A172 (cell line): ENCODE data around the gene GALNT9. TPM values are rescaled to one million over a fixed set of nuclear protein-coding genes. Genes with fewer than 3 reads are reported as not detected.

Source experiments
- DNase-seq: peaks from one replicate; pipeline ENCODE4 v3.0.0-alpha.2; 2015; ENCODE audit warnings: low spot score
- total RNA-seq: library from RNA; depleted of rRNA; stranded (reverse); fragments of >200 nt; shearing (Covaris generic); gene quantifications from 2 replicates; pipeline ENCODE4 v1.2.3, GENCODE V29; 2014

GALNT9 gene
- total RNA-seq, 1 experiment from 2014 or later = 11.5 TPM

GRCh38 chr12:132344181-132344580 lies 14.8 kb upstream of the GALNT9 start:
- DNase-seq = no peak

GRCh38 chr12:132343294-132344004 lies 14.1 kb upstream of the GALNT9 start:
- peak; percentile 12 for DNase-seq

- peak; percentile 10 for DNase-seq
Measured at GRCh38 chr12:132342251-132343227, 13.2 kb upstream of the GALNT9 start.

DNA sequence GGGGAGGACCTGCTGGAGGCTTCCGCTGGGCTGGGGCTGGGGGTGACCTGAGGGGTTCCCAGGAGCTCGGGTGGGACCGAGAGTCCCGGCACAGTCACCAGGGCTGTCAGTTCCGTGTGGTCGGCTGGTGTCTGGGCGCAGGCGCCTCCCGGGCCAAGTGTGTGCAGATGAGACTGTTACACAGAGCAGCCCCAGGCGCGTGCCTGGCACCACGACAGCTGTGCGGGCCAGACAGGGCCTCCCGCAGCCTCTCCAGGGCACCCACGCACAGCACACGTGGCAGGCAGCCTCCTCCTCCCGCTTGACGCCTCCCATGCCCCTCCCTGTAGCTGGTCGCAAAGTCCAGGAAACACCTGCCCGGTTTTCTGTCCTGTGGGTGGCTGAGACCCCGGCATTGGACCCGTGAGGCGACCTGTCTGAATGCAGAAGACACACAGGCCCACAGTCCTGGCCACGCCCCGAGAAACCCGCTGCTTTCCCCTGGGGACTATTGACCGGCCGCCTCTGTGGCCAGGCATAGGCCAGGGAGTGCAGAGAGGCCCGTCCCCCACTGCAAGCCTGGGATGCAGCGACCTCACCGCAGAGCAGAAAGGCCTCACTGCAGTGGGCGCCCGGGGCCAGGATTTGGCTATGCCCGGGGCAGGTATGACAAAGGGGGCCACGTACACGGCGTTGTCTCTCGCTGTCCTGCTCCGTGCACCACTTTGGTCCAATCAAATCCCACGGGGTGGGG lies 12.1 kb upstream of the GALNT9 start:
- no peak for DNase-seq

- DNase-seq = no peak
Measured at GRCh38 chr12:132340266-132341035, 11.1 kb upstream of the GALNT9 start.

DNA sequence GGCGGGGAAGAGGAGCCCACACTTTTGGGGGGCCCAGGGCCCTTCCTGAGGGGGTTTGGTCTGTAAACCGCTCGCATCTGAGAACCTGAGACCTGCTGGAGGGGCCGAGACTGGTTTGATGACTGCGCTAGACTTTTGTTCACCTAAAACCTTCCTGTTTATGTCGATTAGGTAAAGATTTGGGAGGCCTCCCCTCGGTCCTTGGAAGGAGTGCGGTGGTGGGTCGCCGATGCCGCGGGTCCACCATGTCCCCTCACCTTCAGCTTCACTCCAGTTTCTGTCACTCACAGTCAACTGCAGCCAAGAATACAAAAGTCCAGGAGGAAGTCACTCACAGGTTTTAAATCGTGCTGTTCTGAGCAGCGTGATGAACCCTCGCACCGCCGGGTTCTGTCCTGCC lies 10.5 kb upstream of the GALNT9 start:
- no peak for DNase-seq

DNA sequence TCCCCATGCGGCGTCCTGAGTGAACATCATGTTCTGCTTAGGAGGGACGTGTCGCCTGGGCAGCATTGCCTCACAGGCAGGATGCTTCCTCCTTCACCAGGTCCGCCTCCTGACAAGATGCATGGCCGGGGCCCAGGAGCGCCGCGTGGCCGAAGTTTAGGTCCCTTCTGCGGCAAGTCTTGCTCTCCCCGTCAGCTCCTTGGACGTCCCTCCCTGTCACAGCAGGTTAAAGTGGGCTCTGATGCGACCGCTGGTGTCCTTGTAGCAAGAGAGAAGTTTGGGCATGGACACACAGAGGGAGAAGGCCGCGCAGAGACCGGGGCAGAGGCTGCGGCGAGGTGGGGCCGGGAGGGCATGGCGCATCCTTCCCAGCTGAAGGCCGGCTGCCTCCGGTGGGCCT lies 9.4 kb upstream of the GALNT9 start:
- no peak for DNase-seq

DNA sequence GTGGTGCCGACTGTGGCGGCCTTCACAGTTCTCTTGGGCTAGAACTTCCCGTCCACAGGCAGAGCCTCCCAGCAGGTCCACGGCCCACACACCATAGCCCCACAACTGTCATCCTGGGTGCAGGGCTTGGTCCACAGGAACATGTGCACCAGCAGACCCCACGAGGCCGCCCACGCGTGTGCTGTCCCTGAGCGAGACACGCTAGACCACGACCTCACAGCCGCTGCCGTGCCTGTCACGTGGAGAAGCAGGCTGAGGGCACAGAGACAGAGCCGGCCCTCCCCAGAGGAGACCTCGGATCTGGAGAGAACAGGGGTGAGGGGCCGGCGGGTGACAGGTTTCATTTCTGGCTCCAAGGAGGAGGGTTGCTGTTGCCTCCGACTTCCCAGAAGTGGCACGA lies 8.9 kb upstream of the GALNT9 start:
- no peak for DNase-seq

DNA sequence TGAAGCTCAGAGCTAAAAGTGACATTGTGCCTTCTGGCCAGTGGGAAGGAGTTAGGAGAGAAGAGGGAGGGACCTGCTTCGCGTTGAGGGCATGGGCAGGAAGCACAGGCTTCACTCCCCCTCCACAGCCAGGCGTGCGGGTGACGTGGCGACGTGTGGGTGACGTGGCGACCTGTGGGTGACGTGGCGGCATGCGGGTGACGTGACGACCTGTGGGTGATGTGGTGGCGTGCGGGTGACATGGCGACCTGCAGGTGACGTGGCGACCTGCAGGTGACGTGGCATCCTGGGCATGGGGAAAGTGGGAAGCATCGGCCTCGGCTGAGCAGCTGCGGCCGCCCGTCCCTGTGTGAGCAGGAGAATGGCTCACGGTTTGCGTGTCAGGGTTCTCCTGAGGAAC lies 8.2 kb upstream of the GALNT9 start:
- DNase-seq = no peak

DNA sequence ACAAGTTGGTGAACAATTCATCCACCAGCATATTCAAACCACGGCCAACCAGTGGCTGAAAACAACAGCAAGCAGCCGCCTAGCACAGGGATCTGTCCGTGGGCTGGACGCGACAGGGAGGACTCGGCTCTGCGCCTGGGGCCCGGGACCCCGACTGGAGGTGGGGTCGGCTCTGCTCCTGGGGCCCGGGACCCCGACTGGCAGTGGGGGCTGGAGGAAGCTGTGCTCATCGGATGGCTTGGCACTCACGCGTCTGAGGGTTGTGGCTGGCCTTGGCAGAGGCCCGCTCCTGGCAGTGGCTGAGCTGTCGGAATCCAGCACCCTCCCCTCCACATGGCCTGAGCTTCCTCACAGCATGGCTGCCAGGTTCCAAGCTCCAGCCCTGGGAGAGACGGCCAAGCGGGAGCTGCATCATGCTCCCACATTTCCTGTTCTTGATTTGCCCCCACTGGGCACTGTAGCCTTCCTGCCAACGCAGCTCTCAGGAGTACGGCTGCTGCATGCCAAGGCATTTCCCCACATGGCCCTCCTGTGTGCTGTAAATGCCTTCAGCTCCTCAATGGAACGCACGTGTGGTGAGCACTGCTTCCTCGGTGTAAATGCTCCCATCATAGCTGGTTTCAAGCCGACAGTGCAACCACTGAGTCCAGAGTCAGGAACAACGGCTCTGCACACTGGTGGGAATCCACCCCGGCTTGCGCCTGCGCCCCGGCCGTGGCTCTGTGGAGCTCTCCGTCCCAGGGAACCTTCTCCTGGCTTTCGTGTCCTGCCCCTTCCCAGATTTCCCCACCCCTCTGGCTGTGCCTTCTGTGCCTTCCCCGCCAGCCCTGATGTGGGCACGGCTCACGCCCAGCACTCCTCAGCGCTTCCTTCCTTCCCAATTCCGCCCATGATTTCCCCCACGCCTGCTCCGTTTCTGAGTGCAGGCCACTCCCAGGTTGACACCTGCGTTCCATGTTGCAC lies 7.3 kb upstream of the GALNT9 start:
- DNase-seq = no peak

DNA sequence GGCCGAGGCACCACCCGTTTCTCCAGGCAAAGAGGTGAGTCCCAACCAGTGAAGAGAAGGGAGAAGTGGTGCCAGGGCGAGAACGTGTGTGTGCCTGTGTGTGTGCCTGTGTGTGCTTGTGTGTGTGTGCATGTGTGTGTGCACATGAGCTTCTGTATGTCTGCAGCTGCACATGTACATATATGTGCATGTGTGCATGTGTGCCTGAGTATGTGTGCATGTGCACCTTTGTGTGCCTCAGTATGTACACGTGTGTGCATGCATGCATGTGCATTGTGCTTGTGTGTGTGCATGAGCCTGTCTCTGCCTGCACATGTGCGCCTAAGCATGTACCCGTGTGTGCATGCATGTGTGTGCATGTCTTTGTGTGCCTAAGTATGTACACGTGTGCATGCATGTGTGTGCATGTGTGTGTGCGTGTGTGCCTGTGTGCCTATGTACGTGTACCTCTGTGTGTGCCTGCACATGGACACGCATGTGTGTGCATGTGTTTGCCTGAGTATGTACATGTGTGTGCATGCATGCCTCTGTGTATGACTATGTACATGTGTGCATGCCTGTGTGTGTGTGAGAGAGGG lies 5.9 kb upstream of the GALNT9 start:
- DNase-seq = no peak

DNA sequence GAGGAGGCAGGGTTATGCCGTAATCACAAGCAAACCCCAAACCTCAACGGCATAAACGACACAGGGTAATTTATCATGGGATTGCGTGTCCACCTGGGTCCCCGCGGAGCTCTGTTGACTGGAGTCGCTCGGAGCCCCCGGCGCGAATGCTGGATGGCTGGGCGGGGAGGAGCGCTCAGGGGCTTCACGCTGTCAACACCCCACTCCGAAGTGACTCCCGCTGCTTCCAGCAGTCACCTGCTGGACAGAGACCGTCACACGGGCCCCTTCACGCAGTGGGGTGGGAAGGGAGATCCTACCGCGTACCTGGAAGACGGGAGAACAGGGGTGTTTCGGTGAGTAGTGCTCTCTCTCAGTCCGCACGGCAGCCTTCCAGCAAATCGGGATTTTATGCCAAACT lies 4.4 kb upstream of the GALNT9 start:
- DNase-seq = no peak

GRCh38 chr12:132333273-132333672 lies 3.9 kb upstream of the GALNT9 start:
- no peak for DNase-seq

DNA sequence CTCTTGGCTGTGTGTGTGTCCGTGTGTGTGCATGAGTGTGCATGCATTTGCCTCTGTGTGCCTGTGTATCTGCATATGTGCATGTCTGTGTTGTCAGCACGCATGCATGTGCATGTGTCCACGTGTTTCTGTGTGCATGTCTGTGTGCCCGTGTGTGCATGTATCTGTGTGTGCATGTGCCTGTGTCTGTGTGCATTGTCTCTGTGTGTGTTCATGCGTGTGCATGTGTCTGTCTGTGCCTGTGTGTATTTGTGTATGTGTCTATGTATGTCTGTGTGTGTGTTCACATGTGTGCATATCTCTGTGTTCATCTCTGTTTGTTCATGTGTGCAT lies 1.1 kb upstream of the GALNT9 start:
- DNase-seq = no peak

GRCh38 chr12:132329720-132330548 lies 545 bp upstream of the GALNT9 start:
- no peak for DNase-seq

GRCh38 chr12:132328282-132329029 lies 933 bp downstream of the GALNT9 start:
- DNase-seq = no peak

DNA sequence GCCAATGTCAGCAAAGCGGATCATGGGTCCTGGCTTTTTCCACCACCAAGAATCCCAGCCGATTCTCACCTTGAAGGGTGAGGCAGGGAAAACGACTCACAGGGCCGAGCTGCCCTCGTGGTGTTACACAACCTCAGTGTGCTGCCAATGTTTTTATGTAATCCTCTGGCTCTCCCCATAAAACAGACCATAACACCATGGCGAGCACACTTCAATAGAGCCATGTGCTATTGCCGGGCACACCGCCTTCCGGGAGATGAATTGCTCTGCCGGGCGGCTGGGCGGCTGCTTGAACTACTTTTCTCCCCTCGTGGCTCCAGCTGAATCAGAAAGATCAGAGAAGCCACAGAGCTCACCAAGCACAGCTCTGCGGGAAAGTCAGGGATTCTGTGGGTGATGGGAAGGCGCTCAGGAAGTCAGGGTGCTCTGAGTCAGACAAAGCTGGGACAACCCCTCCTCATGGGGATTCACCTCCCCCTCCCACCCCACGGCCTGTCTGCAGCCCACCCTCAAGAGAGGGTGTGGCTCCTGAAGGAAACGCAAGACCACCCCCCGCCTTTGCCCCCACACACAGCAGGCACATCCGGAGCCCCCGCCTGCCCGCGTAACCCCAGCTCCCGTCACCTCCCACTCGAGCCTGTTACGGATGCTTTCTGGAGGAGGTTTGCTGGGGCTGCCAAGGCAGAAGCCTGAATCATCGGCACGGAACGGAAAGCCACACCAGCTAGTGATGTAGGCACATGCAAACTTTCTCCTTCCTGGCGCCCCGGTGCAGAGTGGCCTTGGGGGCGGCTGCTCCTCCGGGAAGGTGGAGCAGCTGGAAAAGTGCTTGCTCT lies 1.8 kb downstream of the GALNT9 start:
- DNase-seq = peak; percentile 93

DNA sequence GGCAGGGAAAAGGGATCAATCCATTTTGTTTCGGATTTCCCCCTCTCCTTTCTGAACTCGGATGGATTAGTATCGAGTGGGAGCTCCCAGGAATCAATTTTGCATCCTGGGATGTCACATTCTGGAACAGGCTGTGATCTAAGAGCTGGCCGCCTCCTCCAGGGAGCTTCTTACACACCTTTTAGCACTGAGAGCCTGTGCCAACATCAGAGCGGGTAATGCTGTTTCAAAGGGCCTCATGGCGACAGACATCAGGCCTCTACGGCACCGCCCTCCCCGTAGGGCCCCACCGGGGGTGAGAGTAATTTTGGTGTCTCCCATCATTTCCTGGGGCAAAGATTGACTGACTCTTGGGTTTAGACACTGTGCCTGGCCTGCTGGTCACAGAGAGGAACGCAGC lies 2.7 kb downstream of the GALNT9 start:
- DNase-seq = peak; percentile 2
